IMR-90 (cell line): ENCODE results near the gene GPR149. TPM values are rescaled to one million over a fixed set of nuclear protein-coding genes. Genes with fewer than 3 reads are reported as not detected.

ENCODE experiments used
- microRNA-seq, 2 experiments: library from miRNA; stranded (forward) in 1 of 2; unstranded in 1 of 2; fragments of 10-50 nt in 1 of 2; fragments of <30 nt in 1 of 2; gene quantifications in 1 of 2; microRNA quantifications in 1 of 2; one replicate each; pipeline versions ENCODE3 to v1.1.0; 2013 to 2020; ENCODE audit not compliant: insufficient read depth in 1 of 2, insufficient read length in 1 of 2, unreplicated experiment in 1 of 2
- polyA plus RNA-seq, 3 experiments: library from polyadenylated mRNA; depleted of rRNA; stranded (reverse); fragments of >200 nt; gene quantifications; 2 replicates each; pipeline ENCODE4 v1.2.3, GENCODE V29; 2012; ENCODE audit warnings: low replicate concordance in 1 of 3
- small RNA-seq, 5 experiments: library from RNA; depleted of rRNA; stranded (forward); fragments of <200 nt; gene quantifications; one replicate each; pipeline ENCODE3, GENCODE V24; 2012
- total RNA-seq: library from RNA; depleted of rRNA; stranded (reverse); fragments of >200 nt; gene quantifications from 2 replicates; pipeline ENCODE4 v1.2.3, GENCODE V29; 2012; rRNA removed

Gene GPR149
- total and polyA plus RNA-seq, 2 of the 4 experiments (the other 2 are of a cell fraction), result not detected

Small RNAs within 50 kb of the gene (microRNA-seq; reads per million reads assigned to microRNA genes)
- gene RF01210 (ENCODE audit: insufficient read depth, insufficient read length), result not detected

Small RNAs within 50 kb of the gene (small RNA-seq; reads per million reads assigned to genes)
- gene RF01210, result 0 reads per million in 5 experiments

Other genes with a start within 250 kb of the GPR149 start
- 27.1 and 34.7 TPM in 2 replicates for gene DHX36, start 105.7 kb downstream of the GPR149 start, total RNA-seq
- 19.5 and 30.2 TPM in 2 replicates for gene DHX36, start 105.7 kb downstream of the GPR149 start, polyA plus RNA-seq (2012; rRNA removed)